Upper lobe of left lung (tissue), 4 donors: Measurements from ENCODE around the gene NECAB3.

Experiments
- EP300 ChIP-seq, 4 donors: sonication (generic); formaldehyde crosslinking; IDR thresholded peaks; one replicate each; pipeline ENCODE4 v1.5.1; 2017; ENCODE audit warnings: antibody characterized with exemption in 4 of 4, control low read depth in 2 of 4
- POLR2A ChIP-seq, 4 donors: fragments of 450-650 bp; IDR thresholded peaks; one replicate each; pipeline ENCODE4 v1.5.1; 2016 to 2017; ENCODE audit warnings: antibody characterized with exemption in 4 of 4, mild to moderate bottlenecking in 2 of 4
- TF ChIP-seq, protein P1 (sequence below), 6 experiments: fragments of 450-650 bp in 4 of 6; fragments of 200-600 bp in 2 of 6; sonication (generic) in 2 of 6; IDR thresholded peaks; one replicate each; pipeline ENCODE4 v1.5.1; 2016 to 2019; ENCODE audit warnings: antibody characterized with exemption in 6 of 6

DNA sequence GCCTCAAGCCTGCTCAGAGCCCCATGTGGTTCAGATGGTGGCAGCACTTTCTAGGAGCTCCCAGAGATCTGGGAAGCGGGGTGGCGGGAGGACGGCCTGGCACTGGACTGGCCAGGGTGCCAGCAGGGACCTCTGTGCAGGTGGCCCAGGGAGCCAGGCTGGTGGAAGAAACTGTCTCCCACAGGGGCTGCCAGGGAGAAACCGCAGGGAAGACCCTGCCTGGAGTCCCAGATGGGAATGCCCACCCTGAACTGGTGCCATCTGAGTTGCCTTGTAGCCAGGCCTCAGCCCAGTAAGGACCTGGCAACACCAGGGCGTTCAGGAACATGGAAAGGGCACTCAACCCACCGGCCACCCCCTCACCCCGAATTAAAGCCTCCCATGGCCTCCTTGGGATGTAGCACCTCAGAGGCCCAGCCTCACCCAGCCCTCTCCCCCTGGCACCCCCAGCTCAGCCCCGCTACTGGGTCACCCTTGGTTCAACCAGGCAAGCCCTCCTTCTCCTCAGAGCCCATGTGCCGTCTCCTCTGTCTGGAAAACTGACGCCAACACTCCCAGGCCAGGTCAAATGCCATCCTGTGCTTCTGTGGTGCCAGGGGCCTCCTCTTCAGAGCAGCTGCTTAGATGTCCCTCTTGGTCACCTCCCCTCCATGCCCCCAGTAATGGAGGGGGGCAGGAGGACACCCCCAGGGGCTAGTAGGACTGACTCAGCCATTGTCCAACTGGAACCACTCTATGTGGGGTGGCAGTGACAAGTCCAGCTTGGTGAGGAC lies 18.0 kb downstream of the NECAB3 start:
- TF ChIP-seq POLR2A (IDR thresholded peaks at IDR 0.05): no peak
- TF ChIP-seq, protein P1, sequence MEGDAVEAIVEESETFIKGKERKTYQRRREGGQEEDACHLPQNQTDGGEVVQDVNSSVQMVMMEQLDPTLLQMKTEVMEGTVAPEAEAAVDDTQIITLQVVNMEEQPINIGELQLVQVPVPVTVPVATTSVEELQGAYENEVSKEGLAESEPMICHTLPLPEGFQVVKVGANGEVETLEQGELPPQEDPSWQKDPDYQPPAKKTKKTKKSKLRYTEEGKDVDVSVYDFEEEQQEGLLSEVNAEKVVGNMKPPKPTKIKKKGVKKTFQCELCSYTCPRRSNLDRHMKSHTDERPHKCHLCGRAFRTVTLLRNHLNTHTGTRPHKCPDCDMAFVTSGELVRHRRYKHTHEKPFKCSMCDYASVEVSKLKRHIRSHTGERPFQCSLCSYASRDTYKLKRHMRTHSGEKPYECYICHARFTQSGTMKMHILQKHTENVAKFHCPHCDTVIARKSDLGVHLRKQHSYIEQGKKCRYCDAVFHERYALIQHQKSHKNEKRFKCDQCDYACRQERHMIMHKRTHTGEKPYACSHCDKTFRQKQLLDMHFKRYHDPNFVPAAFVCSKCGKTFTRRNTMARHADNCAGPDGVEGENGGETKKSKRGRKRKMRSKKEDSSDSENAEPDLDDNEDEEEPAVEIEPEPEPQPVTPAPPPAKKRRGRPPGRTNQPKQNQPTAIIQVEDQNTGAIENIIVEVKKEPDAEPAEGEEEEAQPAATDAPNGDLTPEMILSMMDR (IDR thresholded peaks at IDR 0.05): no peak
- no peak for TF ChIP-seq EP300 (IDR thresholded peaks at IDR 0.05)
